T-helper 2 cell treated with Interferon-gamma antibody and Interleukin-4, amounts not matched to agents 100 ng/mL and 5 ng/mL, for 36 hours (primary cell): ENCODE results near the gene CCN6. TPM values are rescaled to one million over a fixed set of nuclear protein-coding genes. Genes with fewer than 3 reads are reported as not detected.
"Not testable (repeated sequence)": the region's sequence is repeated elsewhere in the genome, so short reads cannot be mapped to it uniquely, and the experiment has no call there.

Experiments
- intact Hi-C: fragments of 100-400 bp; cut with micrococcal nuclease; formaldehyde crosslinking; loops from one replicate; pipeline ENCODE4 v1.15.1; 2023
- total RNA-seq: library from RNA; stranded (reverse); gene quantifications from 2 replicates; pipeline ENCODE4 v1.2.3, GENCODE V29; 2022

The CCN6 gene
- total RNA-seq, 1 donor from 2014 or later = not detected

GRCh38 chr6:112049026-112049799 is 4.7 kb upstream of the CCN6 start:
- intact Hi-C loops = loop anchor here (10.0 kb wide), 1 partner anchor 1034 kb away; no protein-coding TSS in a partner anchor

- intact Hi-C loops = loop anchor here (10.0 kb wide), 1 partner anchor 1035 kb away; no protein-coding TSS in a partner anchor
Observed at GRCh38 chr6:112049996-112050395, 3.9 kb upstream of the CCN6 start.

DNA sequence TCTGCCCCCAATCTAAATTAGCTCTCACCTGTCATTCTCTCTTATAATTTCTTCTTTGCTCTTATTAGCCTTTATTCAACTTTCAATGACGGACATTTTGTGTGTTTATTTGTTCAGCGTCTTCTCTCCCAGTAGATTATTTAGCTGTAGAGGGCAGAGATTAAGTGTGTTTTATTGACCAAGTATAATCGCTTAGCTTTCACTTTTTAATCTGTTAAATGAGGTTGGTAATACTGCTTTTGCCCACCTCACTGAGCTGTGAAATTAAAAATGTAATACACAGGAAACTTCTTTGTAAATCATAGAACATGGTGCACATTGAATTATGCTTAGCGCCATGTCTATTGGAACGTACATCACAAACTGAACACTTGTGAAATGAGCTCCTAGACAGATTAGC is 3.5 kb upstream of the CCN6 start:
- intact Hi-C loops = no loop called here

GRCh38 chr6:112051251-112051740 is 2.6 kb upstream of the CCN6 start:
- intact Hi-C loops = not testable (repeated sequence)

DNA sequence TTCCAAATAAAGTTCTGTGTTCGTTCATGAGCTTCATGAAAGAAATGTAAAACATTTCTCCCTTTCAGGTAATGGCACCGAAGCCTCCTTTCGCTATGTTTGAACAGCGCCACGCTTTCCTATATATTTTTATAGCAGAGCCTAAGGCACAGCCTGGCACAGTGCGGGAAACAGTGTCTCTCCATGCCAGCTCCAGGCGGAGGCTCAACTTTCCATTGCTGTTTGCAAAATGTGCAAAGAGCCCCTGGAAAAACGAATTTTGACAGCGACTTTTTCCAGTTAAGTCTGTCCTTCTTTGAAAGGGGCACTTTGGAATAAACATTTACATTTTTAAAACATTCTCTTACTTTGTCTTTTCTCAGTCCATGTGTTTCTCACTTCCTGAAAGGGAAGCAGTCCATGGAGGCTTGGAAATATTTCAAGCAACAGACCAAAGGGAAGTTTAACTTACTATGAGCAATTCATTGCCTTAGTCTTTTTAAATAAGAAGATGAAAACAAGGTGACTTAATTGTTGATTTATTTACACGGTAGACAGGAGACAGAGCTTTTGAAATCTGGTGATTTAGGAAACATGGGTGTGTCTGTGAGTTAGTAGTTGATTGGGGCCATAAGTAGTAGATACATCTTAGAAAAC is 769 bp downstream of the CCN6 start:
- intact Hi-C loops = no loop called here

DNA sequence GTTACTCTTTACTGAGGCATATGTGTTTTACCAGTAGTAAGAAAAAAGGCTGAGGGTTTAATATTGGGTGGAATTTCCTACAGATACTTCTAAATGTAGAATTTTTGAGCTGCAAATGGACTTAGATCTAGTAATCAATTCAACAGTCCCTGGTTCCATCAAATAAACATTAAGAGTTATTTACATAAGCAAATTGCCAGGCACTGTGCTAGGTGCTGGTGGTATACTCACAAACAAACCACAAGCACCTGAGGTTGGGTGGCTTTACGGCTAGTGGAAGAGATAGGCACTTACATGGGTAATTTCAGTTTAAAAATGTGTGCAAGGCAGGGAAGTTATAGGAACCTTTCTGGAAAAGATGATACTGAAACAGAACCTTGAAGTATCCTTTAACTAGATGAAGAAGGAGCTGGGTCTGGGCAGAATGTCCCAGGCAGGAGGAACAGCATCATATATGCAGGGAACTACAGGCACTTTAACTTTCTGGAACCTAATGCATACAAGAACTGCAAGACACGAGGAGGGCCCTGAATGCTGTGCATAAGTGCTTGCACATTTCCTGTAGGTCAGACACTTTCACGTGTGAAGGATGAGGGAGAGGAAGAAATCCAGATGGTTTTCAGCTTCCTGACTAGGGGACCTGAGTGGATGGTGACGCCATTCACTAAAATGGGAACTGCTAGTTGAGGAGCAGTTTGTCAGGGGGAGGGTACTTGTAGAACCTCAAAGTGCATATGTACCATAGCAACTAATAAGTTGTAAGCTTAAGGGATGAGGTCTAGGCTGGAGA is 4.5 kb downstream of the CCN6 start:
- intact Hi-C loops = no loop called here

GRCh38 chr6:112061605-112062004 is 7.7 kb downstream of the CCN6 start:
- intact Hi-C loops = no loop called here

DNA sequence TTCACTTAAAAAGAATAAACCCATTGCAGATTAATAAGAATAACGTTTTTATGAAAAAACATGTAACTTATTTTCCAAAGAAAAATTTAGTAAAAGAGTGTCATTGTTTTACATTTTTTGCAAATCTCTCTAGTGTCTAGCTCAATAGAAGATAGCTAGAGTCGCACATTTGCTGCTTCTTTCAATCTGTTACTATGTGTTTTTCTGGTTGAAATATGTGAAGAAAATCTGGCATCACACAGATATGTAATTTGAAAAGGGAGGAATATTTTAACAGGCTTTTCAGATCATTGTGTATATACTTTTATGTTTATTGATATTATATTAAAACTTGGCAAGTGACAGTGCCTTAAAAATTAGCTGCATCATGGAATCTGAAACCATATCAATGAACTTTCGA is 9.1 kb downstream of the CCN6 start:
- intact Hi-C loops = no loop called here

DNA sequence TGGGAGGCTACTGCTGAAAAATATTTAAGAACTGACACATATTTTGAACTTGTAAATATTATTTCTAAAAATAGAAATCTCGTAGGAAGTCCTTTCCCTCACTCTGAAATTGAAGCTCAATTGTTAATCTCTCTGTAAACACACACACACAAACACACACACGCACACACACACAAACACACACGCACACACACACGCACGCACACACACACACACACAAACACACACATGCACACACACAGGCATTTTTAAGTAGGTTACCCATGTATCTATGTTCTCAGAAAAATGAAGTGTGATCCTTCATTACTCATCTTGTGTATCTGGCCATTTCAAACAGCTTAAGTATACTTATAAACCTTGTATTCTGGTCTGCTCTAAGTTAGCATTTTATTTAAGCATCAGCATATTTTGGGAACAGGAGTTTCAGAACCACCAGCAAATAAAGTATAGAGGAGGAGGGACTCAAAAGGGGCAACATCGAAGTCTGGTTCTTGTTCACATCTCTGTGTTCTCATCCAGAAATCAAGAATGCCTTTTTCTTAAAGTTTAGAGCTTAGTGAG is 11.6 kb downstream of the CCN6 start:
- intact Hi-C loops = no loop called here

DNA sequence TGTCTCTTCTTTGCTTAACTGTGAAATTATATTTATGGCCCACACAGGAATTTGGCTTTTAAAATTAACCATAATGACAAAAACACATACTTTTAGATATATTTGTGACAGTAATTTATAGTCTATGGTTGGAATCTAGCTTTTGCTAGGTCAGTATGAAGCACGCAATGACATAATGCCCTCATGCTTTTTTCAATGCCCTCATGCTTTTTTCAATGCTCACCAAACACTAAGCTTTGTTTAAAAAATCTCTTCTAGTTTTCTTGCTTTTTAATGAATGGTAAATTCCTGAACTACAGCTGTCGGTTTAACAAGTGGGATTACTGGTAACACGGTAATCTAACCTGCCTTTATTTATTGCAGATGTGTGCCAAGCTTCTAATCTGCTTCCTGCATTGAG is 12.7 kb downstream of the CCN6 start:
- intact Hi-C loops = no loop called here

GRCh38 chr6:112081569-112081968 is 27.7 kb downstream of the CCN6 start:
- intact Hi-C loops = no loop called here

DNA sequence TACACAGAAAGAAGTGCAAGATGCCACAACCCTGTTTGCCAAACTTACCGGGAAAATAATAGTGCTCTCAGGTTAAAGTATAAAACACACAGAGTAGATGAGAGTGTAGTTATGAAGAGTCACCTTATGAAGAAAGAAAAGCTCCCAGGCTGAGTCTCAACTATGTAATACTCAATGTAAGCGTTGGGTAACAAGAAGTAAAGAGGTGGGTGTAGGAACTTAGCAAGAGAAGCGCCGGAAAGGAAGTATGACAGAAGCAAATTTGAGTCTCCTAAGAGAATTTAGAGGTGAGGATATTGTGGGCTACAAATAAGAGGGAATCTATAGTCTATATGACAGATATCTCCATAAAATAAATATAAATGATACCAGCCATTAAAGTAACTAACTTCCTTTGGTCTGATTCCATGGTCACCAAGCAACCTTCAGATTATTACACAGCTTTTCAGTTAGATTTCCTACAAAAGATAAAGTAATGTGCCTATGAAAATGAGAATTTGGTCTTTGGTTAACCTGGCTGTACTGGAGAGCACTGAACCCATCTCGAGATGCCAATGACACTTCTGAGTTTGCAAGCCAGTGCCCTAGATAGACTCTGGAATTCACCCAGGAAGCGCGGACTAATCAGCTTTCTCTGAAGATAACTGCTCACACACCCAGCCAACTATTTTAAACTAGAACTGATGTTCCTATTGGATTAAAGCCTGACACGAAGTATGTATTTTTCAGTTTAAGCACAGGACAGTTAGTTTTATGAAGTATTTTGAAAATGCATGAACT is 31.6 kb downstream of the CCN6 start:
- intact Hi-C loops = loop anchor here (2.0 to 5.0 kb wide), 8 partner anchors 93 to 1887 kb away; partner anchors contain the start of genes AMD1, FYN, HDAC2 and SLC16A10

GRCh38 chr6:112086744-112087135 is 32.8 kb downstream of the CCN6 start:
- intact Hi-C loops = loop anchor here (1.0 to 5.0 kb wide), 12 partner anchors 43 to 1886 kb away; partner anchors contain the start of genes AMD1, FYN, HDAC2 and REV3L

- intact Hi-C loops = loop anchor here (1.0 to 5.0 kb wide), 12 partner anchors 44 to 1885 kb away; partner anchors contain the start of genes AMD1, FYN, HDAC2 and REV3L
Observed at GRCh38 chr6:112087136-112087911, 33.4 kb downstream of the CCN6 start, which contains the start of the genes FAM229B and TUBE1. Gene FAM229B, plus strand, starts transcription at chr6:112087591. Its CDS starts 11,693 bp downstream, at chr6:112099284. Gene TUBE1, minus strand, starts transcription at chr6:112087482. Its CDS starts 48 bp downstream, at chr6:112087434.

DNA sequence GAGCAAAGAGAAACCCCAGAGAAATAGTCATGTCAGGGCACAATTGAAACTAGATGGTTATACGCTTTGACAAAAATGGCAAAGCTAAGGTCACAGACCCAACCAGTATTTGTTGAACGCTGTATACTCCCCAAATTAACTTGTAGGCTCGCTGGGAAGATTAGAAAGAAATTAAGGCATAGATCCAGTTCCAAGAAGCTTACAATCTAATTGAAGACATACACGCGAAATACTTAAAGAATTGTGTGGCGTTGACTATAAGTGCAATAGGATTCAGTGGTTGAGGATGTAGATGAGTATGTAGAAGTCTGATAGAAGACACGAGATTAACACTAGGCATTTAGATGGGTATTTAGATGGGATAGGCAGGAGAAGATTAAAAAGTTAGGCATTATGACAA is 34.0 kb downstream of the CCN6 start:
- intact Hi-C loops = loop anchor here (1.0 to 5.0 kb wide), 12 partner anchors 45 to 1884 kb away; partner anchors contain the start of genes AMD1, FYN, HDAC2 and REV3L

GRCh38 chr6:112096901-112097300 is 43.0 kb downstream of the CCN6 start:
- intact Hi-C loops = no loop called here

- intact Hi-C loops = no loop called here
Observed at GRCh38 chr6:112100561-112100960, 46.7 kb downstream of the CCN6 start.

DNA sequence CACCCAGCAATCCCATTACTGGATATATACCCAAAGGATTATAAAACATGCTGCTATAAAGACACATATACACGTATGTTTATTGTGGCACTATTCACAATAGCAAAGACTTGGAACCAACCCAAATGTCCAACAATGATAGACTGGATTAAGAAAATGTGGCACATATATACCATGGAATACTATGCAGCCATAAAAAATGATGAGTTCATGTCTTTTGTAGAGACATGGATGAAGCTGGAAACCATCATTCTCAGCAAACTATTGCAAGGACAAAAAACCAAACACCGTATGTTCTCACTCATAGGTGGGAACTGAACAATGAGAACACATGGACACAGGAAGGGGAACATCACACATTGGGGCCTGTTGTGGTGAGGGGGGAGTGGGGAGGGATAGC is 52.1 kb downstream of the CCN6 start:
- intact Hi-C loops = not testable (repeated sequence)

DNA sequence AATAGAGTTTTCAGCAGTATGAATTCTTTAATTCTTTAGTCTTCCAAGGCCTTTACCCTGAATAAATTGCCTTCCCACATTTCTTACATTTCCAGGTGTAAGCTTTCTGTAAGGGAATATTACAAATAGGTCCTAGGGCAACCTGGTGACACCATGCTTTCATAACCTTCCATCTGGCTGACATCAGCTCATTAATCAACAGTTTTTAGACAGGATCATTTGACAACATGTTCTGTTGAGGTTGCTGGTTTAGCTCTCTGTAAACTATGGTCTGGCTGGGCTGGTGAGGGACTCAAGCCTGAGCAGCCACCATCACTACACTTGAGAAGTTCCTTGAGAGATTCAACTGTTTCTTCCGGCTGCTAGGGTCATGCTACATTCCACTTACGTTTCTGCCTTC is 52.7 kb downstream of the CCN6 start:
- intact Hi-C loops = no loop called here
